H1 (cell line): ENCODE results near the gene PTGIS. TPM values are rescaled to one million over a fixed set of nuclear protein-coding genes. Genes with fewer than 3 reads are reported as not detected.

Experiments used
- CTCF ChIA-PET: fragments of 300-600 bp; sonication (Branson Sonifier 250); formaldehyde crosslinking; loops from one replicate; lab custom pipeline; 2021; ENCODE audit not compliant: partially characterized antibody; lab: Charles Lee
- POLR2A ChIA-PET: fragments of 300-600 bp; sonication (Branson Sonifier 250); formaldehyde crosslinking; loops from one replicate; lab custom pipeline; 2021; ENCODE audit warnings: inconsistent platforms; ENCODE audit not compliant: partially characterized antibody; lab: Charles Lee
- DNase-seq, 2 experiments: peaks; one replicate each; pipeline versions ENCODE4 v3.0.0 to v3.0.0-alpha.2; 2010 to 2022; ENCODE audit warnings: low spot score in 2 of 2, low read depth in 1 of 2, mixed read lengths in 1 of 2
- FAIRE-seq: peaks from 2 replicates; lab custom pipeline; 2011; peaks lifted over from hg19 to GRCh38; lab: Jason Lieb, UNC
- H2AFZ ChIP-seq: 2 replicates; pipeline ENCODE4 v1.8.1; 2012; ENCODE audit warnings: low read length, inconsistent platforms
- H2AK5ac ChIP-seq: 2 replicates; pipeline ENCODE4 v1.6.1; 2013; ENCODE audit warnings: low read depth, low read length
- H2BK120ac ChIP-seq: replicated peaks from 2 replicates; pipeline ENCODE3; 2013; ENCODE audit warnings: low read depth, low read length, inconsistent platforms
- H2BK12ac ChIP-seq: 2 replicates; pipeline ENCODE4 v1.6.1; 2013; ENCODE audit warnings: low read depth, low read length
- H2BK15ac ChIP-seq: 2 replicates; pipeline ENCODE4 v1.6.1; 2013; ENCODE audit warnings: low read length
- H2BK20ac ChIP-seq: 2 replicates; pipeline ENCODE4 v1.6.1; 2013; ENCODE audit warnings: low read length
- H2BK5ac ChIP-seq: 2 replicates; pipeline ENCODE4 v1.6.1; 2013; ENCODE audit warnings: low read depth, low read length
- H3K14ac ChIP-seq: 2 replicates; pipeline ENCODE4 v1.6.1; 2013; ENCODE audit warnings: inconsistent platforms; ENCODE audit not compliant: insufficient read length
- H3K18ac ChIP-seq: 2 replicates; pipeline ENCODE4 v1.6.1; 2013; ENCODE audit warnings: low read length; ENCODE audit errors: extremely low read depth
- H3K23ac ChIP-seq: 2 replicates; pipeline ENCODE4 v1.6.1; 2013; ENCODE audit warnings: inconsistent platforms; ENCODE audit not compliant: insufficient read length
- H3K23me2 ChIP-seq: 2 replicates; pipeline ENCODE4 v1.6.1; 2013; ENCODE audit warnings: low read depth, low read length
- H3K27ac ChIP-seq: 2 replicates; pipeline ENCODE4 v1.6.1; 2011; ENCODE audit warnings: low read depth, low read length, inconsistent platforms
- H3K27me3 ChIP-seq, 4 experiments: replicated peaks in 1 of 4; 1 replicate in 1 of 4; 2 replicates in 3 of 4; pipeline versions ENCODE4 v1.6.1 to v1.8.1; 2011 to 2013; ENCODE audit warnings: low read length in 3 of 4, mild to moderate bottlenecking in 3 of 4, inconsistent platforms in 2 of 4, mixed read lengths in 2 of 4, moderate library complexity in 1 of 4; ENCODE audit not compliant: control insufficient read depth in 3 of 4, insufficient read depth in 3 of 4; ENCODE audit errors: extremely low read depth in 1 of 4
- H3K36me3 ChIP-seq, 4 experiments: 2 replicates each; pipeline versions ENCODE4 v1.6.1 to v1.8.1; 2011 to 2013; ENCODE audit warnings: mild to moderate bottlenecking in 4 of 4, low read length in 3 of 4, moderate library complexity in 2 of 4, control low read depth in 1 of 4, inconsistent platforms in 1 of 4; ENCODE audit not compliant: insufficient read depth in 4 of 4, control insufficient read depth in 2 of 4
- H3K4ac ChIP-seq: replicated peaks from 2 replicates; pipeline ENCODE3; 2013; ENCODE audit warnings: low read length, low read depth, mixed read lengths, inconsistent platforms; ENCODE audit not compliant: insufficient read length
- H3K4me1 ChIP-seq, 4 experiments: replicated peaks in 1 of 4; 1 replicate in 1 of 4; 2 replicates in 3 of 4; pipeline versions ENCODE4 v1.6.1 to v1.8.1; 2011 to 2013; ENCODE audit warnings: low read length in 3 of 4, inconsistent platforms in 2 of 4, mixed read lengths in 1 of 4; ENCODE audit not compliant: insufficient read depth in 4 of 4, control insufficient read depth in 3 of 4
- H3K4me2 ChIP-seq, 2 experiments: 2 replicates each; pipeline versions ENCODE4 v1.6.1 to v1.8.1; 2011 to 2013; ENCODE audit warnings: low read depth in 2 of 2, low read length in 2 of 2, control low read depth in 1 of 2, inconsistent platforms in 1 of 2, mild to moderate bottlenecking in 1 of 2; ENCODE audit not compliant: insufficient read depth in 1 of 2
- H3K4me3 ChIP-seq, 4 experiments: fragments of 200-600, 300-600 bp in 1 of 4; sonication (generic), shearing (Covaris generic), sonication (Bioruptor Twin) in 1 of 4; 2 replicates each; pipeline versions ENCODE4 v1.5.1 to v1.8.1; 2011 to 2016; ENCODE audit warnings: low read length in 4 of 4, low read depth in 3 of 4, control low read depth in 2 of 4, inconsistent platforms in 2 of 4, mild to moderate bottlenecking in 2 of 4, mixed read lengths in 1 of 4, moderate library complexity in 1 of 4; ENCODE audit not compliant: insufficient read depth in 2 of 4; ENCODE audit errors: extremely low read depth in 1 of 4
- H3K56ac ChIP-seq: replicated peaks from 2 replicates; pipeline ENCODE3; 2013; ENCODE audit warnings: low read depth, mild to moderate bottlenecking, mixed read lengths, low read length, inconsistent platforms; ENCODE audit not compliant: insufficient read length
- H3K79me1 ChIP-seq: 2 replicates; pipeline ENCODE4 v1.6.1; 2013; ENCODE audit warnings: low read depth, low read length, control low read depth
- H3K79me2 ChIP-seq, 2 experiments: 2 replicates each; pipeline versions ENCODE4 v1.6.1 to v1.8.1; 2012 to 2013; ENCODE audit warnings: low read length in 2 of 2, mild to moderate bottlenecking in 2 of 2, inconsistent platforms in 1 of 2; ENCODE audit not compliant: insufficient read depth in 2 of 2, control insufficient read depth in 1 of 2
- H3K9ac ChIP-seq, 4 experiments: replicated peaks in 1 of 4; 1 replicate in 1 of 4; 2 replicates in 3 of 4; pipeline versions ENCODE4 v1.6.1 to v1.8.1; 2011 to 2013; ENCODE audit warnings: low read depth in 3 of 4, low read length in 3 of 4, control low read depth in 2 of 4, mild to moderate bottlenecking in 2 of 4, moderate library complexity in 2 of 4, inconsistent platforms in 1 of 4; ENCODE audit errors: extremely low read depth in 1 of 4
- H3K9me3 ChIP-seq, 2 experiments: 2 replicates each; pipeline versions ENCODE4 v1.6.1 to v1.8.1; 2012 to 2013; ENCODE audit warnings: mild to moderate bottlenecking in 2 of 2, moderate library complexity in 2 of 2, control low read depth in 1 of 2, inconsistent platforms in 1 of 2, low read depth in 1 of 2, low read length in 1 of 2, mixed read lengths in 1 of 2; ENCODE audit not compliant: insufficient read depth in 2 of 2
- H4K20me1 ChIP-seq, 2 experiments: replicated peaks in 1 of 2; 2 replicates each; pipeline versions ENCODE3 to v1.8.1; 2011 to 2013; ENCODE audit warnings: inconsistent platforms in 2 of 2, low read length in 2 of 2, mild to moderate bottlenecking in 1 of 2; ENCODE audit not compliant: insufficient read depth in 2 of 2, control insufficient read depth in 1 of 2
- H4K5ac ChIP-seq: 2 replicates; pipeline ENCODE4 v1.6.1; 2013; ENCODE audit warnings: low read length, low read depth, mixed read lengths, inconsistent platforms; ENCODE audit not compliant: insufficient read length
- H4K8ac ChIP-seq: 2 replicates; pipeline ENCODE4 v1.8.0; 2013; ENCODE audit warnings: mild to moderate bottlenecking, moderate library complexity, low read length, inconsistent platforms; ENCODE audit not compliant: insufficient read depth; ENCODE audit errors: extremely low read depth
- H4K91ac ChIP-seq: replicated peaks from 2 replicates; pipeline ENCODE3; 2013; ENCODE audit warnings: low read length, mixed read lengths, inconsistent platforms; ENCODE audit not compliant: insufficient read length
- CBX5 ChIP-seq: fragments of 300-800, 300-1000 bp; sonication (generic); IDR thresholded peaks from 2 replicates; pipeline ENCODE4 v1.7.1; 2016; ENCODE audit warnings: antibody characterized with exemption, low read length, low read depth
- CBX8 ChIP-seq: fragments of 300-800, 300-1000 bp; sonication (generic); IDR thresholded peaks from 2 replicates; pipeline ENCODE4 v1.7.1; 2016; ENCODE audit warnings: low read depth, low read length, borderline replicate concordance
- CEBPB ChIP-seq: IDR thresholded peaks from 2 replicates; pipeline ENCODE4 v1.6.1; 2012; ENCODE audit warnings: low read depth, low read length
- KDM4A ChIP-seq: IDR thresholded peaks from one replicate; pipeline ENCODE4 v1.7.1; 2012; ENCODE audit warnings: low read depth, mild to moderate bottlenecking, moderate library complexity, low read length, inconsistent platforms; ENCODE audit not compliant: severe bottlenecking
- RAD21 ChIP-seq, 2 experiments: IDR thresholded peaks in 1 of 2; conservative IDR thresholded peaks in 1 of 2; 2 replicates each; pipeline ENCODE4 v1.6.1; 2011; ENCODE audit warnings: low read depth in 2 of 2, low read length in 2 of 2, improper control_type of control experiment in 1 of 2, inconsistent platforms in 1 of 2, mild to moderate bottlenecking in 1 of 2, moderate library complexity in 1 of 2
- RFX5 ChIP-seq: IDR thresholded peaks from 2 replicates; pipeline ENCODE4 v1.6.1; 2011; ENCODE audit warnings: low read depth, low read length, improper control_type of control experiment, borderline replicate concordance
- RNF2 ChIP-seq: fragments of 200-900, 300-1000 bp; sonication (generic); IDR thresholded peaks from 2 replicates; pipeline ENCODE4 v1.7.1; 2016; ENCODE audit warnings: borderline replicate concordance, low read depth, mild to moderate bottlenecking, antibody characterized with exemption, low read length; ENCODE audit not compliant: poor library complexity, severe bottlenecking; ENCODE audit errors: missing control alignments
- SRF ChIP-seq: IDR thresholded peaks from 2 replicates; pipeline ENCODE4 v1.6.1; 2011; ENCODE audit warnings: mild to moderate bottlenecking, low read depth, low read length, moderate library complexity
- WGBS, 2 experiments: shearing (Covaris generic) in 1 of 2; methylation state at CpG; one replicate each; pipeline versions ENCODE4 v1.1.6 to v1.1.7; 2013 to 2015; ENCODE audit warnings: low lambda C conversion rate in 2 of 2, mixed read lengths in 2 of 2, inconsistent platforms in 1 of 2, low coverage in 1 of 2, missing lambda C conversion rate in 1 of 2; ENCODE audit not compliant: insufficient replicate concordance in 2 of 2, insufficient coverage in 1 of 2, insufficient read length in 1 of 2; ENCODE audit errors: extremely low coverage in 1 of 2, missing lambda C conversion rate in 1 of 2; 5-methylcytosine and 5-hydroxymethylcytosine counted together
- polyA plus RNA-seq, 7 experiments: library from polyadenylated mRNA; depleted of rRNA in 3 of 7; stranded (reverse) in 5 of 7; unstranded in 2 of 7; fragments of >200 nt in 5 of 7; fragments of 200-250 nt in 2 of 7; gene quantifications; 1 replicate in 5 of 7; 2 replicates in 1 of 7; 4 replicates in 1 of 7; pipeline versions ENCODE4 v1.2.1 to v1.2.3, GENCODE V29; 2011 to 2013; ENCODE audit warnings: missing spikeins in 2 of 7, mixed read lengths in 2 of 7
- total RNA-seq: library from RNA; stranded (reverse); fragmentation: NEBNext Ultra II Directional; extraction: Animal tissue kit (Norgen Biotek cat#: 25700); gene quantifications from 2 replicates; pipeline ENCODE4 v1.2.1, GENCODE V29; 2021
- TF ChIP-seq, protein P1 (sequence below): IDR thresholded peaks from 2 replicates; pipeline ENCODE4 v1.6.1; 2011; ENCODE audit warnings: low read depth, mild to moderate bottlenecking, low read length; ENCODE audit not compliant: insufficient read depth
- TF ChIP-seq, protein P2 (sequence below): IDR thresholded peaks from 2 replicates; pipeline ENCODE4 v1.6.1; 2012; ENCODE audit warnings: inconsistent platforms

PTGIS gene
- total and polyA plus RNA-seq, 2 of the 8 experiments (the other 6 are each of a cell fraction or from before 2014, with no cell fraction given) = 29.9 to 35.5 TPM

DNA sequence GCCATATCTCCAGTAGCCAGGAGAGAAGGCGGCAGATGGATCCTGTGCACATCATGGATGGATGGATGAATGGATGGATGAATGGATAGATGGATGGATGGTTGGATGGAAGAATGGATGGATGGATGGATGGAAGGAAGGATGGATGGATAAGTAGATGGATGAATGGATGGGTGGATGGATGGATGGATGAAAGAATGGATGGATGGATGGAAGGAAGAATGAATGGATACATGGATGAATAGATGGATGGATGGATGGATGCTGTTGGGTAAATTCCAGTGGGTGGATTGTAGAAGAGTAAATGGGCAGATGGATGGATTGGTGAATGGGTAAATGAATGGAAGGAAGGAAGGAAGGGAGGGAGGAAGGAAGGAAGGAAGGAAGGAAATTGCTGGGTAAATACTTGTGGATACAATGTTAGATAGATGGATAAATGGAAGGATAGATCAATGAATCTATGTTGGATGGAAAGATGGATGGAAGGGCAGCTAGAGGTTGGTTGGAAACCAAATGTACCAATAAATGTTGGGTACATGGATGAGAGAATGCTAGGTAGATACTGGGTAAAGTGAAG lies 19.5 kb downstream of the PTGIS start:
- ChIA-PET POLR2A (no interaction called here), CTCF (interaction anchor here (0.6 to 15.7 kb wide), 3 partner anchors 9 to 233 kb away, joined by 3 to 665 read pairs (median 3); no protein-coding TSS in a partner anchor)
- Histone ChIP-seq H3K56ac (no peak overlapping the region), H2BK20ac (no peak overlapping the region), H3K4me2 (no peak overlapping the region), H3K4me3 (no peak overlapping the region), H3K14ac (no peak overlapping the region), H3K4me1 (no peaks in the 10 kb centered on the region), H3K18ac (no peak overlapping the region), H4K20me1 (peaks cover 0 to 5% of the 10 kb centered on the region in 2 experiments), H2BK120ac (no peak overlapping the region), H3K27me3 (no peaks in the 10 kb centered on the region), H2BK12ac (no peak overlapping the region), H3K23ac (no peak overlapping the region), H4K91ac (no peak overlapping the region), H2AK5ac (no peak overlapping the region), H2BK15ac (no peak overlapping the region), H3K23me2 (peaks cover 6% of the 10 kb centered on the region; the same call in 1 of the 2 replicates), H3K27ac (no peak overlapping the region), H4K5ac (no peak overlapping the region), H3K9me3 (peaks cover 0 to 6% of the 10 kb centered on the region in 2 experiments; a peak in 1 of 4 replicates), H3K4ac (no peak overlapping the region), H3K79me2 (no peaks in the 10 kb centered on the region), H4K8ac (no peak overlapping the region), H3K36me3 (peaks cover 0 to 26% (median 14%) of the 10 kb centered on the region in 4 experiments; a peak in 6 of 8 replicates), H3K79me1 (no peaks in the 10 kb centered on the region), H2BK5ac (no peak overlapping the region), H2AFZ (no peak overlapping the region), H3K9ac (no peak overlapping the region)
- TF ChIP-seq KDM4A (no peak), CEBPB (no peak), CBX8 (no peak), RFX5 (no peak), SRF (no peak), CBX5 (no peak), RAD21 (IDR thresholded peaks at IDR 0.05 in 1 of 2, conservative IDR thresholded peaks at IDR 0.05 in 1 of 2; ENCODE audit: low read depth in 2 of 2, low read length in 2 of 2) (no peak), RNF2 (no peak)
- TF ChIP-seq, protein P1, sequence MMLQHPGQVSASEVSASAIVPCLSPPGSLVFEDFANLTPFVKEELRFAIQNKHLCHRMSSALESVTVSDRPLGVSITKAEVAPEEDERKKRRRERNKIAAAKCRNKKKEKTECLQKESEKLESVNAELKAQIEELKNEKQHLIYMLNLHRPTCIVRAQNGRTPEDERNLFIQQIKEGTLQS = no peak
- TF ChIP-seq, protein P2, sequence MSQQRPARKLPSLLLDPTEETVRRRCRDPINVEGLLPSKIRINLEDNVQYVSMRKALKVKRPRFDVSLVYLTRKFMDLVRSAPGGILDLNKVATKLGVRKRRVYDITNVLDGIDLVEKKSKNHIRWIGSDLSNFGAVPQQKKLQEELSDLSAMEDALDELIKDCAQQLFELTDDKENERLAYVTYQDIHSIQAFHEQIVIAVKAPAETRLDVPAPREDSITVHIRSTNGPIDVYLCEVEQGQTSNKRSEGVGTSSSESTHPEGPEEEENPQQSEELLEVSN = no peak
- FAIRE-seq (no peak), DNase-seq (no peak)
- WGBS, 2 experiments = 74% methylated on average over 1 of the region's 1 CpG; no CpG with 5 or more reads in 1 of the 2 experiments
